OCI-M1 (cell line): ENCODE measurements around the gene TLE3.

ENCODE experiments used
- DNase-seq: peaks from one replicate; lab custom pipeline; 2025; lab: John Stamatoyannopoulos, UW

The TLE3 gene

DNA sequence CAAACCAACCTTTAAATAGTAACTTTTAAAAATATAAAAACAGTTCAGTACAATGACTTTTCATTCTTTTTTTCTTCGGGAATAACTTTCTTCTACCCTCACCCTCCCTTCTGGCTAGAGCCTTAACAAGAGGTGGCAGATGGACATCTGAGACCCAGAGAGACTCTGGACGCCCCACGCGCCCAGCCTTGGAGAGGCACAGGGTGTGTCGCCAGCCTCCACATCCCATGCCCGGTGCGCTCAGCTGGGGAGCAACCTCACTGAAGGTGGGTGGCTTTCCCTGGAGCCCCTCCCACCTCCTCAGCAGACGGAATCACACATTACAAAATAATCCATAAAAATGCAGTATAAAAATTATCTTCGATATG, 49.5 kb downstream of the TLE3 start:
- DNase-seq, result no peak

DNA sequence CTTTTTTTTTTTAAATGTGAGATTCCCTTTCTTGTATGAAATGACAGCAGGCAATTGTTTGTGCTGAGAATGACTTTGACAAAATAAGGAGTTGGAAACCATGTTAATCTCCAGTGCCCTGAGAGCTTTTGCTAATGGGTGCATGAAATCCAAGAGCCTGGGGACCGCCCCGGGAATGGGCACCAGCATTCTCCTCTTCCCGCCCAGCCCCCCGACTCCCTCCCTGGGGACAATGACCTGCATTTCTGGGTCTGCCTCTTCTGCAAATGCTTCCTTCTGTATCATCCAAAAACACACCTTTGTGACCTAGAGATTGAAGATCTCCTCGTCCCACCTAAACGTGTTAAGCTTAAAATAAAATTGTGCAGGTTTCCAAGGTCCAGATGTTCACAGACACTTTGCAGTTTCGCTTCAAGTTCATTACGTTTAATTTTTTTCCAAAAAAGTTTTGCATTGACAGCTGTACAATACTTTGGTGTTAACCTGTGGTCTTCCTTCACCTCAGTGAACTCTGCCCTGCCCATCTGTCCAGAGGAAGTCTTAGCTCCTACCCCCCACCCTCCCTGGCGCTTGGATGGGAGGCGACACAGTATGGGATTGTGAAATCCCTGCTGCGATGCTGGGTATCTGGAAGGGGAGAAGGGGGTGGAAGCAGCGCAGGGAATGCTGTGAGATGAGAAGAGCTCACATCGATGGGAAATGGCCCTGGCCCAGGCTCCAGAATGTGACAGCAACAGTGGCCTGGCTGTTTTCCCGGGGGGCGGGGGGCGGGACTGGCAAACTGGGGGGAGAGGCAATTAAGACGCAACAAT, 50.1 kb downstream of the TLE3 start:
- DNase-seq, result no peak

- no peak for DNase-seq
Observed at GRCh38 chr15:70046679-70047369, 50.9 kb downstream of the TLE3 start.

DNA sequence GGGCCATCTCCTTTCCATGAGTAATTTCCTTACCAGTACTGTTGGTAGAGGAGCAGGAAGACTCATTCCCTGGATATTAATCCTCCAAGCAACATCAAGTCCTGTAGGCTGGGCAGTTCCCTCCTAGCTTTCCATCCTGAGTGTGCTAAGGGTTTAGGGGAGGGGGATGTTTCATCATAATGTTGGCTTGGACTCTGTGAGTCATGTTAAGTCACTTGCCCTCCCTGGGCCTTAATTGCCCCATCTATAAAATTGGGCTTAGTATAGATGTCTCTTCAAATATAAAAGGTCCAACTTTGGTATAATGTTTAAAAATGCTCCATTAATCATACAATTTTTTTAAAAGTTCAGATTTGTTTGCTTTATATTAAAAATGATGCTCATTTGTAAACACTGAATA, 52.7 kb downstream of the TLE3 start:
- DNase-seq, result no peak

- no peak for DNase-seq
Observed at GRCh38 chr15:70044168-70044567, 53.5 kb downstream of the TLE3 start.

DNA sequence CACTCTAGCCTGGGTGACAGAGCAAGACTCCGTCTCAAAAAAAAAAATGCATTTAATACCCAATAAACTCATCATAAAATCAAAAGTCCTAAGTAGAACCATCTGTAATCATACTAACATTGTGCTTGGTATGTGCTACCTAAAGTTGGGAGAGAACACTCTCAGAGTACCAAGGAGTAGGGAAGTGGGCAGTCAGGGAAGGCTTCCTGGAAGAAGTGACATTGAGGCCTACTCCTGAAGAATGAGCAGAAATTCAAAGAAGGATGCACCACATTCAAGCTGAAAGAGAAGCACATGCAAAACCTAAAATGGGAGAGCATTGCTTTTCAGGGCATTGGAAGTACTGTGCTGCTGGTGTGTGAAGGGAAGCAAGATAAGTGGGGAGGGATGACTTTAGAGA, 54.1 kb downstream of the TLE3 start:
- no peak for DNase-seq

DNA sequence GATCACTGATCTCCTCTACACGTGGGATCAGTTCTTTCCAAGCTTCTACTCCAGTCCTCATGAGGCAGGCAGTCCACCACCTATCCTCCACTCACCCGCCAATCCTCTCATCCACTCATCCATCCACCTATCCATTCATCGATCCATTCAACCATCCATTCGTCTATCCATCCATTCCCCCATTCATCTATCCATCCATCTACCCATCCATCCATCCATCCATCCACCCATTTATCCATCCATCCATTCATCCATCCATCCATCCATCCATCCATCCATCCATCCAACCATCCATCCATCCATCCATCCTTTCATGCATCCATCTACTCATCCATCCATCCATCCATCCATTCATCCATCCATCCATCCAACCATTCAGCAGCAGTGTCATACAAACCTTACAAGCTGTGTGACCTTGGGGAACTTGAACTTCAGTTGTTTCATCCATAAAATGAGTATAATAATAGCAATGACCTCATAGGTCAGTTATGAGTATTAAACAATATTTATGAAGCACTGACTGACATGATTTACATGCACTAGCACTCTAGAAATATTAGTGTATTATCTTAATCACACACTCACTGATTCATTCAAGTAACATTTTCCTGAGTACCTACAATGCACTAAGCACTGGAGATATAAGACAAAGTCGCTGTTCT, 55.0 kb downstream of the TLE3 start:
- DNase-seq, result no peak

DNA sequence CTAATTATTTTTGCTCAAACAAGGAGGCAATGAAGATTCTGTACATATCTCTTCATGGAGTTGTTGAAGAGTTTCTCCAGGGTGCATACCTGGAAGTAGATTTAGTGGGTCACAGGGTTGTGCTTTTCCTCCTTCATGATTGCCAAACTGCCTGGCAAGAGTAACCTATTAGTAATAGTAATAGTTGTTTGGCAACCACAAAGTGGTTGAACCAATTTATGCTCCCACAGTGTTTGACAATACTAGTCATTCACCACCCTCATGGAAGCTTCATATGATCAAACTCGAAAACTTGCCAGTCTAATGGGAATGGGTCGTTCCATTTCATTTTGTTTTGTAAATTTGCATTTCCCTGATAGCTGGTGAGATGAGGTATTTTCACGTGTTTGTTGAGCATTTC, 57.8 kb downstream of the TLE3 start:
- DNase-seq, result no peak

- DNase-seq, result no peak
Observed at GRCh38 chr15:70038730-70039392, 58.9 kb downstream of the TLE3 start.

DNA sequence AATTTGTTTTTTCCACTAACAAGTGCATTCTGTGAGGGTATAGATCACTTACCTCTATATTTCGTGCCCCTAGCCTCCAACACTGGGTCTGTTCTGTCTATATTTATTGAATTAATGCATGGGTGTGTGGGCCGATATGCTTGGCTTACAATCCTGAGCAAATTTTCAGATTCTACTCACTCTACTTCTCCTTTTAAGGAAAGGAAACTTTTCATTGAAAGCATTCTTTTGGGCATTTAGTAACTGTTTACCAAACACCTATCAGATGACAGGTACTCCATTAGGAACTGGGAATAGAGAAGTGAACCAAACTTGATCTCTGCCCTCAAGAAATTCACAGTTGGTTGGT, 60.5 kb downstream of the TLE3 start:
- no peak for DNase-seq

GRCh38 chr15:70036585-70037291, 61.0 kb downstream of the TLE3 start:
- no peak for DNase-seq

- DNase-seq, result no peak
Observed at GRCh38 chr15:70035719-70036077, 62.0 kb downstream of the TLE3 start.

DNA sequence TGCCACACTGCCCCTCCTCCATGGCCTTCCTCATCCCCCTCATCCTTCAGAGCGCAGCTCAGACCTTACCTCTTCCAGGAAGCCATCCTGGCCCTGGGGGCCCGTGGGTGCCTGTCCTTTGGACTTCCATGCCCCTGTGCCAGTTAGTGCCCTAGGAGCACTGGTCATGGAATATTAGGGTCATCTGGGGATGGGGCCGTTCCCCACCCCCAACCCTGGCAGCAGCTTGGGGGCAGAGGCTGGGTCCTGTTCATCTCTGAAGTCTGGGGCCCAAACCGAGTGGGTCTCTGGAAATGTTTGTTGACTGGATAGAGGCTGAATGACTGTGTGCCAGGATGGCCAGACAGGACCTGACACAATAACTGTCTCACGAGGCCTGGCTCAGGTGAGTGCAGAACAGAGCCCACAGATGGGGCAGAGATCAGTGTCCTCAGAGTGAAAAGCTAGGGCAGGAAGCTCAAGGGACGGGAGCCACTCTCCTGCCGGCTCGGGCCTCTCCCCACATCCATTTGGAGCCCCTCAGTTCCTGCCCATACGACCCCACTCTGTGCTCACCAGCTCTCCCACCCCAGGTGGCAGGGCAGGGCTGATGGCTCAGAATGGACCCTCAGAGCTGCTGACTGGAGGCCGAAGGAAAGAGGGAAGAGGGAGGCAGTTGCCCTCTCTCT, 62.5 kb downstream of the TLE3 start:
- DNase-seq, result no peak

- no peak for DNase-seq
Observed at GRCh38 chr15:70034596-70034995, 63.1 kb downstream of the TLE3 start.

DNA sequence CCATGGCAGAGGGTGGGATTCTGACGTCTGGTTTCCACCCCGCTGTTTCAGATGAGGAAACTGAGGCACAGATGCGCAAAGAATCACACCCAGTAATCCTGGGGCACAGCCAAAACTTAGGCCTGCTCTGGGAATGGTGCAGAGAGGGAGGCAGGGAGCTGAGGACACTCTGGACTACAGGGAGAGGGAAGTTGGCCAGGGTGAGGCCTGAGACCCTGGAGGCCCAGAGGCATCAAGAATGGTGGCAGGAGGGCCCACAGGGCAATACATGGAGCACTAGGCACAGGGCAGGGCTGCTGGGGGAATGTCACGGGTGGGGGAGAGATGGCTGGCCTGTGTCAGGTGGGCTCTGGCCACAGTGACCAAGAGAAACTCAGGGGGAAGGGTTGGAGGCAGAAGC, 63.6 kb downstream of the TLE3 start:
- no peak for DNase-seq

- no peak for DNase-seq
Observed at GRCh38 chr15:70033529-70034140, 64.1 kb downstream of the TLE3 start.

DNA sequence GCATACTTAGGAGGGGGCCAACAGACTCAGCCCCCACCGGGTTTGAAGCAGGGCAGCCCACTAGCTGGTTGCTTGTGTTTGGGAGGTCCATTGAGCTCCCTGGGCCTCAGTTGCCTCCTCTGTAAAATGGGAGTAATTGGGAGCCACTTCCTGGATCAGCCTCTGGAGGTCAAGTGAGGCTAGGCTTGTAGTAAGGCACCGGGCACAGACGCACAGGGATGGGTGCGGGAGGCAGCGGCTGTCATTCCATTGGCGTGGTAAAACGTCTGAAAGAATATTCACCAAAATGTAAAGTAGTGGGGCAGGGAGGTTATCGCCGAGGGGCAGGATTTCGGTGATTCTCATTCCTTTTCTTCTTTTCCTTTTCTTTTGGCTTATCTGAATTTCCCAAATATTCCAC, 64.6 kb downstream of the TLE3 start:
- no peak for DNase-seq

DNA sequence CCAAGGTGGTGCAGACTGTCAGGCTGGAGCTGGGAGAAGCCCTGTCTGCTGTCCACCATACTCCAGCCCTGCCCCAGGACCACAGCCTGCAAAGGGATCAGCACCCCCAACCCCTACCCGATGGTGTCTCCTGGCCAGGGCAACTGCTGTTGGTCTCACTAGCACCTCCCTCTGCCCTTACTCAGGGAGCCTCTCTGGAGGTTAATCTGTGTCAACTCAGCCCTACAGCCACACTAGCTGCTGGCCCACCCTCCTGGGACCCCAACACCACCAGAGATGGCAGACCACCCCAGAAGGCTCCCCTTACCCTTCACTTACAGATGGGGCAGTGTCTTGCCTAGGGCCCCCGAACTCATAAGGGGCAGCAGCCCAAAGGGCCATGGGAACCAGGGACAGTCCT, 65.2 kb downstream of the TLE3 start:
- DNase-seq, result no peak

- no peak for DNase-seq
Observed at GRCh38 chr15:70031713-70032112, 66.0 kb downstream of the TLE3 start.

- no peak for DNase-seq
Observed at GRCh38 chr15:70031261-70031660, 66.5 kb downstream of the TLE3 start.

- DNase-seq, result no peak
Observed at GRCh38 chr15:70030851-70031250, 66.9 kb downstream of the TLE3 start.
